K562 (cell line): Measurements from ENCODE around the gene TBXAS1. TPM values are rescaled to one million over a fixed set of nuclear protein-coding genes. Genes with fewer than 3 reads are reported as not detected.

Experiments used
- ARID1B ChIP-seq: fragments of 450-650 bp; IDR thresholded peaks from 2 replicates; pipeline ENCODE4 v1.6.1; 2016; ENCODE audit warnings: antibody characterized with exemption, mild to moderate bottlenecking, inconsistent platforms
- ATF1 ChIP-seq, 2 experiments: fragments of 450-650 bp in 1 of 2; IDR thresholded peaks; 2 replicates each; pipeline ENCODE4 v1.6.1; 2016; ENCODE audit warnings: missing compliant biosample characterization in 1 of 2, missing genetic modification characterization in 1 of 2
- BMI1 ChIP-seq: fragments of 150-350 bp; IDR thresholded peaks from 2 replicates; pipeline ENCODE4 v1.6.1; 2014; ENCODE audit warnings: low read length
- ESRRA ChIP-seq: fragments of 450-650 bp; IDR thresholded peaks from 2 replicates; pipeline ENCODE4 v1.6.1; 2014; ENCODE audit warnings: low read depth, mild to moderate bottlenecking, moderate library complexity, borderline replicate concordance
- FOXA1 ChIP-seq: fragments of 450-650 bp; IDR thresholded peaks from 2 replicates; pipeline ENCODE4 v1.6.1; 2016; ENCODE audit warnings: mild to moderate bottlenecking, borderline replicate concordance
- FOXK2 ChIP-seq, 2 experiments: fragments of 450-650 bp; IDR thresholded peaks in 1 of 2; conservative IDR thresholded peaks in 1 of 2; 2 replicates each; pipeline ENCODE4 v1.6.1; 2016; ENCODE audit warnings: low read depth in 2 of 2, mild to moderate bottlenecking in 1 of 2
- HDGF ChIP-seq: fragments of 450-650 bp; IDR thresholded peaks from 2 replicates; pipeline ENCODE4 v1.6.1; 2016
- HNRNPLL ChIP-seq: fragments of 200-400 bp; formaldehyde crosslinking; IDR thresholded peaks from 2 replicates; pipeline ENCODE4 v1.6.1; 2017; ENCODE audit warnings: low read length, low read depth, mild to moderate bottlenecking; ENCODE audit not compliant: poor library complexity, severe bottlenecking
- KLF1 ChIP-seq: fragments of 450-650 bp; IDR thresholded peaks from 2 replicates; pipeline ENCODE4 v1.6.1; 2016; ENCODE audit warnings: missing genetic modification characterization, missing compliant biosample characterization
- MAFF ChIP-seq: IDR thresholded peaks from 2 replicates; pipeline ENCODE4 v1.6.1; 2012; ENCODE audit warnings: low read length, improper control_type of control experiment
- MAX ChIP-seq: sonication (generic); formaldehyde crosslinking; IDR thresholded peaks from 2 replicates; pipeline ENCODE4 v1.9.0; 2022; ENCODE audit warnings: mild to moderate bottlenecking, missing genetic modification reagents
- NR2C2 ChIP-seq, 2 experiments: fragments of 200-800 bp in 1 of 2; sonication (Bioruptor generic) in 1 of 2; sonication (generic) in 1 of 2; formaldehyde crosslinking in 1 of 2; IDR thresholded peaks; 2 replicates each; pipeline versions ENCODE4 v1.6.1 to v1.8.0; 2016 to 2022; ENCODE audit warnings: mild to moderate bottlenecking in 1 of 2, missing compliant biosample characterization in 1 of 2, missing genetic modification characterization in 1 of 2, missing genetic modification reagents in 1 of 2
- PHTF2 ChIP-seq: fragments of 250-450 bp; sonication (Bioruptor Pico); IDR thresholded peaks from 2 replicates; pipeline ENCODE4 v1.5.0; 2021; ENCODE audit warnings: mild to moderate bottlenecking
- PTRF ChIP-seq: fragments of 450-650 bp; IDR thresholded peaks from 2 replicates; pipeline ENCODE4 v1.6.1; 2016; ENCODE audit warnings: mild to moderate bottlenecking, missing genetic modification characterization, missing compliant biosample characterization
- SMARCB1 ChIP-seq: IDR thresholded peaks from 2 replicates; pipeline ENCODE4 v1.6.1; 2011; ENCODE audit warnings: improper control_type of control experiment, low read depth; ENCODE audit not compliant: insufficient read length
- SP1 ChIP-seq: sonication (generic); formaldehyde crosslinking; IDR thresholded peaks from 2 replicates; pipeline ENCODE4 v1.8.1; 2022; ENCODE audit warnings: mild to moderate bottlenecking, missing genetic modification reagents
- YY1 ChIP-seq, 3 experiments: IDR thresholded peaks; 2 replicates each; pipeline ENCODE4 v1.6.1; 2011; ENCODE audit warnings: low read length in 2 of 3, mild to moderate bottlenecking in 2 of 3, moderate library complexity in 2 of 3, borderline replicate concordance in 1 of 3, control low read depth in 1 of 3, low read depth in 1 of 3; ENCODE audit not compliant: insufficient read depth in 3 of 3, insufficient replicate concordance in 2 of 3, control insufficient read depth in 1 of 3, insufficient read length in 1 of 3; ENCODE audit errors: extremely low read depth in 1 of 3
- ZBTB43 ChIP-seq: sonication (generic); formaldehyde crosslinking; IDR thresholded peaks from 2 replicates; pipeline ENCODE4 v1.8.0; 2023; ENCODE audit warnings: mild to moderate bottlenecking, missing genetic modification reagents
- ZNF280A ChIP-seq: fragments of 450-650 bp; IDR thresholded peaks from 2 replicates; pipeline ENCODE4 v1.6.1; 2018; ENCODE audit warnings: mild to moderate bottlenecking, low read depth; ENCODE audit not compliant: partially characterized antibody
- ZNF311 ChIP-seq: fragments of 250-450 bp; sonication (Bioruptor Pico); IDR thresholded peaks from 2 replicates; pipeline ENCODE4 v1.4.0; 2020; ENCODE audit warnings: mild to moderate bottlenecking, moderate library complexity
- ZNF561 ChIP-seq: fragments of 450-650 bp; formaldehyde crosslinking; conservative IDR thresholded peaks from 2 replicates; pipeline ENCODE4 v1.4.0; 2020; ENCODE audit warnings: mild to moderate bottlenecking, moderate library complexity
- ZNF75A ChIP-seq: fragments of 450-650 bp; formaldehyde crosslinking; IDR thresholded peaks from 2 replicates; pipeline ENCODE4 v1.4.0; 2020; ENCODE audit warnings: mild to moderate bottlenecking
- ZNF766 ChIP-seq: fragments of 200-800 bp; sonication (Bioruptor generic); conservative IDR thresholded peaks from 2 replicates; pipeline ENCODE4 v1.6.1; 2016; ENCODE audit warnings: missing genetic modification characterization, missing compliant biosample characterization
- polyA plus RNA-seq, 8 experiments: library from polyadenylated mRNA; depleted of rRNA in 4 of 8; stranded (reverse) in 5 of 8; unstranded in 3 of 8; fragments of >200 nt; fragmentation: Nextera tagmentation in 2 of 8; fragmentation: Illumina TruSeq in 1 of 8; extraction: Ambion mirVana in 2 of 8; extraction: Trizol in 1 of 8; gene quantifications; 2 replicates each; pipeline versions ENCODE4 v1.2.1 to v1.2.3, GENCODE V29; 2011 to 2014; ENCODE audit warnings: inconsistent platforms in 1 of 8, missing spikeins in 1 of 8
- total RNA-seq, 7 experiments: library from RNA; depleted of rRNA in 6 of 7; stranded (reverse); fragments of >200 nt in 6 of 7; fragmentation: Illumina TruSeq in 2 of 7; extraction: Trizol in 2 of 7; gene quantifications; 2 replicates each; pipeline versions ENCODE4 v1.2.1 to v1.2.3, GENCODE V29; 2011 to 2021; ENCODE audit warnings: low replicate concordance in 1 of 7

Gene TBXAS1
- total and polyA plus RNA-seq, 9 of the 15 experiments (the other 6 are each of a cell fraction or from before 2014, with no cell fraction given): 1.1 to 8.3 (median 1.9) TPM

- TF ChIP-seq ZNF280A: no peak
- TF ChIP-seq NR2C2 (CRISPR knock-in tag; IDR thresholded peaks at IDR 0.05): no peak
- peak; percentile 43; the same call in 1 of the 2 replicates for TF ChIP-seq NR2C2 (tag; IDR thresholded peaks at IDR 0.05)
- no peak for TF ChIP-seq PTRF (tag)
- no peak for TF ChIP-seq FOXA1
- TF ChIP-seq HDGF: peak; percentile 91; the same call in 1 of the 2 replicates
- TF ChIP-seq BMI1: no peak
- TF ChIP-seq ATF1 (CRISPR knock-in tag; IDR thresholded peaks at IDR 0.05): no peak
- peak; percentile 71 for TF ChIP-seq ATF1 (tag; IDR thresholded peaks at IDR 0.05)
- no peak for TF ChIP-seq PHTF2 (CRISPR knock-in tag)
- TF ChIP-seq SMARCB1: no peak
- TF ChIP-seq ZNF561 (CRISPR knock-in tag): no peak
- peak; percentile 27; the same call in 1 of the 2 replicates for TF ChIP-seq ESRRA
- peak; percentile 80; the same call in 1 of the 2 replicates for TF ChIP-seq ZBTB43
- peak in 1 of 3 experiments; percentile 67 for TF ChIP-seq YY1 (IDR thresholded peaks at IDR 0.05; ENCODE audit: borderline replicate concordance in 1 of 3, control insufficient read depth in 1 of 3, extremely low read depth in 1 of 3, insufficient read depth in 3 of 3, insufficient read length in 1 of 3, insufficient replicate concordance in 2 of 3, low read depth in 1 of 3, low read length in 2 of 3)
- peak; percentile 48 for TF ChIP-seq HNRNPLL
- TF ChIP-seq ZNF311 (CRISPR knock-in tag): no peak; the same call in 1 of the 2 replicates
- TF ChIP-seq KLF1: no peak
- peak; percentile 96 for TF ChIP-seq ZNF766 (CRISPR knock-in tag)
- peak; percentile 57; the same call in 1 of the 2 replicates for TF ChIP-seq SP1
- TF ChIP-seq MAFF: peak; percentile 73
- TF ChIP-seq ZNF75A (CRISPR knock-in tag): no peak
- peak; percentile 76 for TF ChIP-seq MAX (CRISPR knock-in tag)
- peak; percentile 30; the same call in 1 of the 2 replicates for TF ChIP-seq ARID1B
- TF ChIP-seq FOXK2 (conservative IDR thresholded peaks at IDR 0.05 in 1 of 2, IDR thresholded peaks at IDR 0.05 in 1 of 2; ENCODE audit: low read depth in 2 of 2): peak in 1 of 2 experiments; percentile 43; a peak in 2 of 4 replicates
Measured at GRCh38 chr7:139976838-139977656, 148.0 kb downstream of the TBXAS1 start (continued).
